Measurements from ENCODE around the gene MASP1. TPM values are rescaled to one million over a fixed set of nuclear protein-coding genes. Genes with fewer than 3 reads are reported as not detected.

Gene MASP1
- total RNA-seq: under 0.01 TPM in 1 of 2 replicates, not detected in the other

GRCh38 chr3:187291512-187292132 is at the start of gene MASP1:
Gene MASP1, minus strand, starts transcription at chr3:187291737. Its CDS starts 105 bp downstream, at chr3:187291632.

GRCh38 chr3:187197335-187197649 is 94.2 kb downstream of the MASP1 start, which contains the start of gene RTP1:
Gene RTP1, plus strand, starts transcription at chr3:187197486. Its CDS starts 30 bp downstream, at chr3:187197516.

Other genes with a start within 250 kb of the MASP1 start
- 15.7 and 20.7 TPM in 2 replicates for gene RPL39L, start 152.2 kb downstream of the MASP1 start, total RNA-seq
- not detected in 2 replicates for gene RTP1, start 94.3 kb downstream of the MASP1 start, total RNA-seq
- gene RTP4, start 76.6 kb upstream of the MASP1 start, total RNA-seq: 0.48 TPM in 1 of 2 replicates, not detected in the other

Measured in tracheal epithelial cell (primary cell).